ENCODE results near the gene CCDC92. TPM values are rescaled to one million over a fixed set of nuclear protein-coding genes. Genes with fewer than 3 reads are reported as not detected.
"Not testable (repeated sequence)": the region's sequence is repeated elsewhere in the genome, so short reads cannot be mapped to it uniquely, and the experiment has no call there.

CCDC92 gene
- total RNA-seq, 2 experiments from 2014 or later = 14.8 to 16.2 TPM

DNA sequence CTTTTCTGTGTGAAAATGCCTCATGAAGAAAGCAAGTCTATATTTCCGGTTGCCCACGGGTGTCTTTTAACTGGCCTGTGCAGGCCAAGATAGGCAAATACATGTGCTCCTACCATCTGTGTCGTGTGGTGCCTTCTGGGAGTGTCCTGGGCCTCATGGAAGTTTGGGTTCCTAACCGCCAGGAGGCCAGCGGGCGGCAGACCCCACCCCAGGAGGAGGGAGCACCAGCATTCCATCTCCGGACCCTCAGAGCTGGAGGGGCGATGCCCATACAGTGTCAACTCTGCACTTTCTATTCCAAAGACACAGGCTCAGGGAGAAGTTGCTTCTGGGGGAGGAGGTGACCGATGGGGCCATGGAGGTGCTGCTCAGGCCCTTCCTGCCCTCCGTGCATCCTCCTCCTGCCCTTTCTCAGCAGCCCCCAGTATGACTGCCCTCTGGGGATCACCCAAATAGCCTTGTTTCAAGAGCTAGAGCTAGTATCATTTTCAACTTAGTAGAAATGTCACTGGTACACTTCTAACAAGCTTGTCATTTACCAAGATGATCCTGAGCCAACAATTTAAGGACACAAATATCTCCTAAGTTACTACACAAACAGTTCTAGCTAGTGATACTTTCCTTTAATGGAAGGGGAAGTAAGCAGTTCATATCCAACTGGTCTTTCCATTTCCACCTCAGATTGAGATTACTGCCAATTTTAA lies 17.8 kb downstream of the CCDC92 start:
- Mint-ChIP-seq H3K4me3 (no peak overlapping the region), H3K36me3 (ENCODE audit: low read depth) (no peaks in the 10 kb centered on the region), H3K27ac (no peak overlapping the region), H3K4me1 (ENCODE audit: low read depth) (no peaks in the 10 kb centered on the region), H3K9me3 (ENCODE audit: insufficient read depth) (no peaks in the 10 kb centered on the region), H3K27me3 (ENCODE audit: low read depth) (no peaks in the 10 kb centered on the region)
- ChIA-PET CTCF (interaction anchor here (1.1 kb wide), 1 partner anchor 16 kb away, joined by 3 read pairs; no protein-coding TSS in a partner anchor), POLR2A (no interaction called here)
- ATAC-seq = no peak
- DNase-seq = no peak

DNA sequence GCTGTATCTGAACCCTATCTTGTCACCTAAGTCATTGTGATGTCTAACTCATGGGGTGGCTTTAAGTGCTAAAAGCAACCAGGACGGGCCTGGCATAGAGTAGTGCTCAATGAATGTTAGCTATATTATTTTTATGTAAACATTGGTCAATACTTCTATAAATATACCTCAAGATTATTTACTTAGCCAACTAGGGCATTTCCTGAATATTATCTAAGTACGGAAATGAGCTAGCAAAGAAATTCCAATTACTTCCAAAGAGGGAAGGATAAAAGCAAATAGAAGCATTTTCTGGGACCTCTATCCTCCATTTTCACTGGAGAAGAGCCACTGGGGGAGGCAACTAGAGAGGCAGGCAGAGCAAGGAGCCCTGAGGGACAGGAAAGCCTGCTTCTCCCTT lies 20.6 kb downstream of the CCDC92 start:
- POLR2A ChIA-PET = no interaction called here
- Mint-ChIP-seq H3K27me3 (ENCODE audit: low read depth) (no peaks in the 10 kb centered on the region), H3K36me3 (ENCODE audit: low read depth) (no peaks in the 10 kb centered on the region)

DNA sequence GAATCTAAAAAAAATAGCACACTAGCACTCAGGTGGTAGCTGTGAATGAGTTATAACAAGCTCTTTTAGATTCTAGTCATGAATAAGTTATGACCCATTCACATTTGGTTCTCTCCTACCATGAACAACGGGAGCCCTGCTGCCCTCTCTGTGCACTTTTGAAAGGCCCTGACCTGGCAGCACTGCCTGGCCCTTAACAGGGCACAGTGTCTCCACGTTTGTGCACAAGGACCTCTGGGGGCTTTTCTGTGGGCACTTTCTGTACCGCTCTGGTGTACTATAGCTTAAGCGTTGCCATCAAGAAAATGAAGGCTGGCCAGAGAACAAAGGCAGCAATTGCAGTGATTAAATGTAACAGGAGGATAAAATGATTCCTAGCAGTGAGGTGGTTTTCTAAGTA lies 21.2 kb downstream of the CCDC92 start:
- H3K4me1 Mint-ChIP-seq (ENCODE audit: low read depth) = no peaks in the 10 kb centered on the region
- no peaks in the 10 kb centered on the region for H3K36me3 Mint-ChIP-seq (ENCODE audit: low read depth)
- DNase-seq (no peak), ATAC-seq (no peak)
- H3K9me3 Mint-ChIP-seq (ENCODE audit: insufficient read depth) = no peaks in the 10 kb centered on the region
- CTCF ChIA-PET = interaction anchor here (2.4 kb wide), 1 partner anchor 10 kb away, joined by 7 read pairs; no protein-coding TSS in a partner anchor
- POLR2A ChIA-PET = no interaction called here
- H3K27me3 Mint-ChIP-seq (ENCODE audit: low read depth) = no peaks in the 10 kb centered on the region
- no peak overlapping the region for H3K4me3 Mint-ChIP-seq
- no peak overlapping the region for H3K27ac Mint-ChIP-seq

More for the DNA sequence above, 20.6 kb downstream of the CCDC92 start:
- ATAC-seq (no peak), DNase-seq (no peak)
- Mint-ChIP-seq H3K4me3 (no peak overlapping the region), H3K4me1 (ENCODE audit: low read depth) (no peaks in the 10 kb centered on the region), H3K9me3 (ENCODE audit: insufficient read depth) (no peaks in the 10 kb centered on the region), H3K27ac (no peak overlapping the region)
- CTCF ChIA-PET = interaction anchor here (2.4 kb wide), 1 partner anchor 9 kb away, joined by 7 read pairs; no protein-coding TSS in a partner anchor

DNA sequence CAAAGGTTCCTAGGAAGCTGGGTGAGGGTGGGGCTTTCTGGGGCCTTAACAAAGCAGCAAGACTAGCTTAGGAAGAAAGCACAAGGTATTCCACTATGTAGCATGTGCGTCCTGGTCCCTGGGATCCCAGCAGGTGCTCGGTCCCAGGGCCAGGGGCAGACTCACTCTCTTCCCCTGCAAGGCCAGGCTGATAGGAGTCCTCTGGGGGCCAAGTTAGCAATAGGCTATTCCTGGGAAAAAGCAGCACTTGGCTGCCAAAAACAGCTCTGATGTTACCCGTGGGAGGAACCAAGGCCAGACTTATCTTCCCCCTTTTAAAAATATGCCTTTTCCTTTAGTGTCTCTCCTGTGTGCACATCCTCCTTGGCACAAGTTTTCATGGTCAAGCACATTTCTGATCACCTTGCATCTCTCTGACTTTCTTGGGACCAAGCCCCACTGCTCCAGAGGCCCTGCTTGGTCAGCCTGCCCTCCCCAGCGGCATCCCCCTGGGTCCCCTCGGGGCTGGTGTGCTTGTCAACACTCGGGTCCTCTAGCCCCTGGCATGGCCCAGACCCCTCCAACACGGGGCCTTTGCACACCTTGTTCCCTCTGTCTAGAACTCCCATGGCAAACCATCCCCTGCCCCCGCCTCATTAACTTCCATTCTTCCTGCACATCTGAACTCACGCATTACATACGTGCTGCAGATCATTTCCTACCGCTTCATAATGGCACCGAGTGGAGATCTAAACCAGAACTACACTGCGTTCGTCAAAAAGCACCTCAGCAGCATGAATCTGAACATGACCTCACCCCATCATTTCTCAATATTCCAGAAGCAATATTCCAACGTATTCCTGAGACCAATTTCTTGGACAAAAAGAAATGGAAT lies 21.9 kb downstream of the CCDC92 start:
- no peak overlapping the region for H3K27ac Mint-ChIP-seq
- ATAC-seq = no peak
- ChIA-PET POLR2A (no interaction called here), CTCF (interaction anchor here (2.4 kb wide), 1 partner anchor 11 kb away, joined by 7 read pairs; no protein-coding TSS in a partner anchor)
- H3K4me1 Mint-ChIP-seq (ENCODE audit: low read depth) = no peaks in the 10 kb centered on the region
- H3K36me3 Mint-ChIP-seq (ENCODE audit: low read depth) = no peaks in the 10 kb centered on the region
- H3K4me3 Mint-ChIP-seq = no peak overlapping the region
- DNase-seq = no peak
- H3K9me3 Mint-ChIP-seq (ENCODE audit: insufficient read depth) = no peaks in the 10 kb centered on the region
- H3K27me3 Mint-ChIP-seq (ENCODE audit: low read depth) = no peaks in the 10 kb centered on the region

DNA sequence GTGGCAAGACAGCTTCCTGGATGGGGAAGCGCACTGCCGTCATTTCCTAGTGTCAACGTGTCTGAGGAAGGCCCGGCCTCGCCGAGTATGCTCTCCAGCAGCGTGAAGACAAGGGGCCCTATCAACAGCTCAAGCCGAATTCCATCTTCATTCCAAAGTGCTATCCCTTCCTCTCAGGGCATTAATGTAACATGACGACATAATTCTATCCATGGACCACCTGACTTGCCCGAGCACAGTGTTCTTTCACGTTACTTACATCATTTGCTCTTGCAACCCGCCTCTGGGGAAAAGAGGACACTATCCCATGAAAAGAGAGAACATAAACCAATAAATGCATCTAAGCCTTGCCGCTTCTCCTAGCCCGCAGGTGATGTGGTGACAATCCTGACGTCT lies 22.9 kb downstream of the CCDC92 start:
- POLR2A ChIA-PET = no interaction called here
- no peak overlapping the region for H3K4me3 Mint-ChIP-seq

DNA sequence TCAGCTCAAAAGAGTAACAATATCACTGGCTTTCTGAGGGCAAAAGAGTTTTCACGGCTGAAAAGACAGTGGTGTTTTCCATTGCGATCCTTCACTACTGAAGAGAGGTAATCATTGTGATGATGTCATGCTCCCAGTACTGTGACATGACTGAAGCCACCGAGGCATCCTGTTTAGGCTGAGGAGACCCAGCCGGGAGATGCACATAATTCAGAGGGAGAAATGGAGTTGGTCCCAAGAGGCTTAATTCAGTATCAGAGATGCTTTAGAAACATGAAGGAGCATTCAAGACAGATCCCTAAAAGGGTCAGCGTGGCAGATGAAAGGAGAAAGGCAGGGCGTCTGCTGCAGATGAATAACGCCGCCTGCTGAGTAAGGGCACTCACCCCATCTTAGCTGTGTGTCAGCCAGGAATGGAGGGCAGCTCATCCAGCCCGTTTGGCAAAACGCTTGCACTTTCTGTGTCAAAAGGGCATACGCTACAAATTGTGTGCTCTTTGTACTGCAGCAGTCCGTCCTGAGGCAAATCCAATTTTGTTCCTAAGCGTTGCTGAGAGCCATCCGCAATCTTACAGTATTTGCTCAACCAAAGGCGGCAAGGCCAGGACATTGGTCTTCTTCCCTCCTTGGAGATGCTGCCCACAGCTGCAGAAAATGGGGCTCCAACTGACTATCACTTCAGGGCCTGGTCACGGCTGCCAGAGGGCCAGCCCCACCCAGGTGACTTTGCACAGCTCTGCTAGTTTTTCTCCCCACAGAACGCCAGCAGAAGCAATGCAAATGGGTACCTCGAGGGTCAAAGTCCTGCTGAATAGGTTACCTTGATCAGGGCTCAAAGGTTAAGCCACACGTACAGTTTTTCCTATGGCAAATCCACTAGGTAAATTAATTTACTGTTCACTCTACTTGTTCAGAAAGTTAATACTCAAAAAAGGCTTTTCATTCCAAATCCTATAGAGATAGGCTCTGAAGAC lies 23.5 kb downstream of the CCDC92 start:
- Mint-ChIP-seq H3K9me3 (ENCODE audit: insufficient read depth) (no peaks in the 10 kb centered on the region), H3K36me3 (ENCODE audit: low read depth) (no peaks in the 10 kb centered on the region), H3K4me1 (ENCODE audit: low read depth) (no peaks in the 10 kb centered on the region), H3K4me3 (no peak overlapping the region), H3K27me3 (ENCODE audit: low read depth) (no peaks in the 10 kb centered on the region), H3K27ac (no peak overlapping the region)
- DNase-seq (no peak), ATAC-seq (no peak)
- POLR2A ChIA-PET = no interaction called here
- CTCF ChIA-PET = no interaction called here

More for the DNA sequence above, 22.9 kb downstream of the CCDC92 start:
- no peak for ATAC-seq
- no peak for DNase-seq
- no peaks in the 10 kb centered on the region for H3K4me1 Mint-ChIP-seq (ENCODE audit: low read depth)
- no peak overlapping the region for H3K27ac Mint-ChIP-seq
- no peaks in the 10 kb centered on the region for H3K9me3 Mint-ChIP-seq (ENCODE audit: insufficient read depth)
- no peaks in the 10 kb centered on the region for H3K36me3 Mint-ChIP-seq (ENCODE audit: low read depth)
- no peaks in the 10 kb centered on the region for H3K27me3 Mint-ChIP-seq (ENCODE audit: low read depth)
- CTCF ChIA-PET = no interaction called here

DNA sequence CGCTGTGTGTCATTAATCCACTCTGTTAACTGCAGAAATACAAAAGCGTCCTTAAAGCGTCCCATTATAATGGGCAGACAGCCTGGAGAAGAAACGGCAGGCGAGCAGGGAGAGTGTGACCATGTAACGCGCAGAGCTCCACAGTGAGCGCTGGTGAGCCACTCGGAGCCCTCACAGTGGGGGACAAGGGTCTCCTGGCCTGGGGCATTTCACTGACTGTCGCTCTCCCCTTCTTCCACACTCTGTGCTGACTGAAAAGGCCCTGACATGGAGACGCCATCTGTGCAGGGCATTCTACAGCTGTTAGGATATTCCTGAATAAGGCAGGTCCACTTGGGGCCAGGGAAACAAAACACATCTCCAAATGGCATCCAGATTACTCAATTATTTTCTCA lies 24.2 kb downstream of the CCDC92 start:
- Mint-ChIP-seq H3K27me3 (ENCODE audit: low read depth) (no peaks in the 10 kb centered on the region), H3K27ac (no peak overlapping the region), H3K9me3 (ENCODE audit: insufficient read depth) (no peaks in the 10 kb centered on the region), H3K4me1 (ENCODE audit: low read depth) (no peaks in the 10 kb centered on the region), H3K36me3 (ENCODE audit: low read depth) (no peaks in the 10 kb centered on the region), H3K4me3 (no peak overlapping the region)
- POLR2A ChIA-PET = no interaction called here
- DNase-seq = no peak
- CTCF ChIA-PET = no interaction called here
- no peak for ATAC-seq

DNA sequence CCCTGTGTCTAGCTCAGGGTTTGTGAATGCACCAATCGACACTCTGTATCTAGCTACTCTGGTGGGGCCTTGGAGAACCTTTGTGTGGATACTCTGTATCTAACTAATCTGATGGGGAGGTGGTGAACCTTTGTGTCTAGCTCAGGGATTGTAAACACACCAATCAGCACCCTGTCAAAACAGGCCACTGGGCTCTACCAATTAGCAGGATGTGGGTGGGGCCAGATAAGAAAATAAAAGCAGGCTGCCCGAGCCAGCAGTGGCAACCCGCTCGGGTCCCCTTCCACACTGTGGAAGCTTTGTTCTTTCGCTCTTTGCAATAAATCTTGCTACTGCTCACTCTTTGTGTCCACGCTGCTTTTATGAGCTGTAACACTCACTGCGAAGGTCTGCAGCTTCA lies 25.1 kb downstream of the CCDC92 start:
- H3K27me3 Mint-ChIP-seq (ENCODE audit: low read depth); H3K36me3 Mint-ChIP-seq (ENCODE audit: low read depth); H3K27ac Mint-ChIP-seq; H3K9me3 Mint-ChIP-seq (ENCODE audit: insufficient read depth); H3K4me3 Mint-ChIP-seq; CTCF ChIA-PET; DNase-seq; ATAC-seq; POLR2A ChIA-PET; H3K4me1 Mint-ChIP-seq (ENCODE audit: low read depth): not testable (repeated sequence)

DNA sequence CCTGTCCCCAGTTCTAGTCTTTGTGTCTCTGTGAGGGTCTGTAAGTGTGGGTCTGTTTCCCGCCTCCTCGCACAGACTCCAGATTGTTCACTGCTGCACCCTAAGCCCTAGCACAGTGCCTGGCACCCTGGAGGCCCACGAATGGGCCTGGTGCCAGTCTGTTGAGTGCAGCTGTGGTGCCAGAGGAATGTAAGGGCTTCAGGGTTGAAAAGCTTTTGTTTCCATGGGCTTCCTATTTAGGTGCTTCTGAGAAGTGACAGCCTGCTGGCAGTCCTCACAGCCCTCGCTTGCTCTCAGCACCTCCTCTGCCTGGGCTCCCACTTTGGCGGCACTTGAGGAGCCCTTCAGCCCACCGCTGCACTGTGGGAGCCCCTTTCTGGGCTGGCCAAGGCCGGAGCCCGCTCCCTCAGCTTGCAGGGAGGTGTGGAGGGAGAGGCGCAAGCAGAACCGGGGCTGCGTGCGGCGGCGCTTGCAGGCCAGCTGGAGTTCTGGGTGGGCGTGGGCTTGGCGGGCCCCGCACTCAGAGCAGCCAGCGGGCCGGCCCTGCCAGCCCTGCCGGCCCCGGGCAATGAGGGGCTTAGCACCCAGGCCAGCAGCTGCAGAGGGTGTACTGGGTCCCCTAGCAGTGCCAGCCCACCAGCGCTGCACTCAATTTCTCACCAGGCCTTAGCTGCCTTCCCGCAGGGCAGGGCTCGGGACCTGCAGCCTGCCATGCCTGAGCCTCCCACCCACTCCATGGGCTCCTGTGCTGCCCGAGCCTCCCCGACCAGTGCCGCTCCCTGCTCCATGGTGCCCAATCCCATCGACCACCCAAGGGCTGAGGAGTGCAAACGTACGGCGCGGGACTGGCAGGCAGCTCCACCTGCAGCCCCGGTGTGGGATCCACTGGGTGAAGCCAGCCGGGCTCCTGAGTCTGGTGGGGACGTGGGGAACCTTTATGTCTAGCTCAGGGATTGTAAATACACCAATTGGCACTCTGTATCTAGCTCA lies 25.8 kb downstream of the CCDC92 start:
- POLR2A ChIA-PET = not testable (repeated sequence)

DNA sequence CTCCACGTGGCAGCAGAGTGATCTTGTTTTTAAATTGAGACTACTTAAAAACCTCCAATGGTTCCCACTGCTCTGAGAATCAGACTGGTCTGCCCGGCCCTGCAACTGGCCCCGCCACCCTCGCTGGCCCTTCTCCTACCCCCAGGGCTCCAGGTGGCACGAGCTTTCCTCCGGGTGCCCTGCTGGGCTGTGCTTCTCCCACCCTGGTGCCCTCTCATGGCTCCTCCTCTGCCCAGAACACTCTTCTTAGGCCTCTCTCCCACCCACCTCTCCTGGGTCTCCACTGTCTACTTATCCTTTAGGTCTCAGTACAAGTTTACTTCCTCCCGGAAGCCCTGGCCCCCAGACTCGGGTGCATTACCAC lies 26.5 kb downstream of the CCDC92 start:
- Mint-ChIP-seq H3K36me3 (ENCODE audit: low read depth) (peaks cover 12% of the 10 kb centered on the region), H3K4me3 (no peak overlapping the region), H3K9me3 (ENCODE audit: insufficient read depth) (no peaks in the 10 kb centered on the region), H3K27me3 (ENCODE audit: low read depth) (no peaks in the 10 kb centered on the region), H3K27ac (no peak overlapping the region), H3K4me1 (ENCODE audit: low read depth) (no peaks in the 10 kb centered on the region)
- no peak for DNase-seq
- ChIA-PET POLR2A (no interaction called here), CTCF (no interaction called here)
- no peak for ATAC-seq

More for the DNA sequence above, 25.8 kb downstream of the CCDC92 start:
- H3K27me3 Mint-ChIP-seq (ENCODE audit: low read depth); H3K27ac Mint-ChIP-seq; H3K36me3 Mint-ChIP-seq (ENCODE audit: low read depth); ATAC-seq; CTCF ChIA-PET; H3K4me1 Mint-ChIP-seq (ENCODE audit: low read depth); H3K4me3 Mint-ChIP-seq; H3K9me3 Mint-ChIP-seq (ENCODE audit: insufficient read depth); DNase-seq: not testable (repeated sequence)

Measured in activated CD8-positive, alpha-beta T cell treated with anti-CD3 and anti-CD28 coated beads, Interleukin-2, amount 10 ng/mL, durations not matched to agents 7 days and 5 days (primary cell).